ENCODE results near the gene BABAM2. TPM values are rescaled to one million over a fixed set of nuclear protein-coding genes. Genes with fewer than 3 reads are reported as not detected.

The BABAM2 gene
- total RNA-seq, 1 experiment from 2014 or later, result 46.1 TPM

- Histone ChIP-seq H4K20me1 (ENCODE audit: insufficient read depth) (no peaks in the 10 kb centered on the region), H2AFZ (no peak overlapping the region), H3K36me3 (ENCODE audit: low read depth) (no peaks in the 10 kb centered on the region), H3K4me3 (no peak overlapping the region), H3K4me2 (no peak overlapping the region), H3K27ac (no peak overlapping the region), H3K79me2 (ENCODE audit: low read depth) (no peaks in the 10 kb centered on the region), H3K9me2 (ENCODE audit: insufficient read depth) (peaks cover 5% of the 10 kb centered on the region; the same call in 1 of the 2 replicates), H3K9me3 (ENCODE audit: insufficient read depth, low read depth) (no peaks in the 10 kb centered on the region), H3F3A (ENCODE audit: insufficient read depth, low read depth) (0 out of 2 replicates have a peak, but pooled peaks cover 4% of the 10 kb centered on the region), H3K27me3 (ENCODE audit: insufficient read depth, low read depth) (no peaks in the 10 kb centered on the region), H3K4me1 (replicated peaks; ENCODE audit: insufficient read depth) (peaks cover 6% of the 10 kb centered on the region; the same call in 1 of the 2 replicates)
- no peak for DNase-seq
- ChIA-PET CTCF (no interaction called here), POLR2A (ENCODE audit: unreplicated experiment) (interaction anchor here (0.5 to 0.6 kb wide), 2 partner anchors 80 to 814 kb away, joined by 4 read pairs; no protein-coding TSS in a partner anchor)
- BruUV-seq (replicated peaks), result no TSS peak
- TF ChIP-seq CTCF (conservative IDR thresholded peaks at IDR 0.05) (no peak), EZH2 (IDR thresholded peaks at IDR 0.05; ENCODE audit: low read depth) (no peak)
- intact Hi-C loops (cut with micrococcal nuclease; ENCODE audit: unreplicated experiment), result no loop called here
Observed at GRCh38 chr2:28168376-28168775, 277.8 kb downstream of the BABAM2 start.

GRCh38 chr2:28169492-28169891 lies 279.0 kb downstream of the BABAM2 start:
- DNase-seq, result no peak
- Histone ChIP-seq H3K4me1 (replicated peaks; ENCODE audit: insufficient read depth) (peaks cover 6% of the 10 kb centered on the region; the same call in 1 of the 2 replicates), H3K27ac (no peak overlapping the region), H3K9me3 (ENCODE audit: insufficient read depth, low read depth) (no peaks in the 10 kb centered on the region), H4K20me1 (ENCODE audit: insufficient read depth) (no peaks in the 10 kb centered on the region), H3F3A (ENCODE audit: insufficient read depth, low read depth) (0 out of 2 replicates have a peak, but pooled peaks cover 4% of the 10 kb centered on the region), H3K4me3 (no peak overlapping the region), H3K79me2 (ENCODE audit: low read depth) (no peaks in the 10 kb centered on the region), H3K27me3 (ENCODE audit: insufficient read depth, low read depth) (no peaks in the 10 kb centered on the region), H3K4me2 (no peak overlapping the region), H3K36me3 (ENCODE audit: low read depth) (no peaks in the 10 kb centered on the region), H3K9me2 (ENCODE audit: insufficient read depth) (peaks cover 5% of the 10 kb centered on the region; the same call in 1 of the 2 replicates), H2AFZ (no peak overlapping the region)
- ChIA-PET CTCF (no interaction called here), POLR2A (ENCODE audit: unreplicated experiment) (interaction anchor here (0.6 to 0.7 kb wide), 2 partner anchors 417 to 515 kb away, joined by 4 to 6 read pairs; no protein-coding TSS in a partner anchor)
- no peak for TF ChIP-seq CTCF (conservative IDR thresholded peaks at IDR 0.05)
- no peak for TF ChIP-seq EZH2 (IDR thresholded peaks at IDR 0.05; ENCODE audit: low read depth)
- no TSS peak for BruUV-seq (replicated peaks)
- intact Hi-C loops (cut with micrococcal nuclease; ENCODE audit: unreplicated experiment), result no loop called here

DNA sequence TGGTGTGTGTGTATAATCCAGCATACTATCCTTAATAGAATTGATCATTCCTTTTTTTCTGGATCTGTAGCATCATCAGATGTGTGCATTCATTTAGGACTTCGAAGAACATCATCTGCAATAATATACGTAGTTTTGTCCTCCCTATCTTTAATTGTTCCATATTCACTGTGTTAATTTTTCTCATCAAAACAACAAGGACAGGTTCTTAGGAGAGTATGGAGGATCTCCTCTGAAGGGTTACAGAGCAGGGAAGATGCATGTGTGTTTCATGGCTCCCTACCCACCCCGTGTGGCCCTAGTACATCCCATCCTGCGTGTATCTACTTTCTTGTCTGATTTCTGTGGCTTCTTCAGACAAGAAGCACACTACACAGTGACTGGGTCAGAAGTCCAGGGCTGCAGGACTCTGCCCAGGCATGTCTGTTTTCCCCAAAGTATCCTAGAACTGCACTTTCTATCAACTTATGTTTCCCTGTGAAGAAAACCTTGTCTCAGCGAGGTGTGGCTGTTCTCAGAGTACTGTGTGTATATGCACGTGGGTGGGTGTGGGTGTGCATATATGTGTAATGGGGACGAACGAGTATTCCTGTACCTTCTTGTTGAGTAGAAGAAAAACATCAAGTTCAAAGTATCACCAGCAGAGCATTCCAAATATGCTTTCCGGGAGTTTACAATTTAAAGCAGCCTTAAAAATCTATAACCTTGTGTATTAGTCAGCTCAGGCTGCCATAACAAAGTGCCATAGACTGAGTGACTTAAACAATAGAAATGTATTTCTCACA lies 281.8 kb downstream of the BABAM2 start:
- TF ChIP-seq CTCF (conservative IDR thresholded peaks at IDR 0.05) (no peak), EZH2 (IDR thresholded peaks at IDR 0.05; ENCODE audit: low read depth) (no peak)
- H3K36me3 ChIP-seq (ENCODE audit: low read depth), result no peaks in the 10 kb centered on the region
- ChIA-PET CTCF (no interaction called here), POLR2A (ENCODE audit: unreplicated experiment) (no interaction called here)
- no TSS peak for BruUV-seq (replicated peaks)
- no peak overlapping the region for H3K27ac ChIP-seq
- no peaks in the 10 kb centered on the region for H3K27me3 ChIP-seq (ENCODE audit: insufficient read depth, low read depth)
- H3K9me3 ChIP-seq (ENCODE audit: insufficient read depth, low read depth), result peaks cover 9% of the 10 kb centered on the region
- DNase-seq, result no peak
- H3K79me2 ChIP-seq (ENCODE audit: low read depth), result no peaks in the 10 kb centered on the region
- H3K4me1 ChIP-seq (replicated peaks; ENCODE audit: insufficient read depth), result no peaks in the 10 kb centered on the region
- H3F3A ChIP-seq (ENCODE audit: insufficient read depth, low read depth), result no peaks in the 10 kb centered on the region
- H4K20me1 ChIP-seq (ENCODE audit: insufficient read depth), result no peaks in the 10 kb centered on the region
- H2AFZ ChIP-seq, result no peak overlapping the region
- H3K4me2 ChIP-seq, result no peak overlapping the region
- intact Hi-C loops (cut with micrococcal nuclease; ENCODE audit: unreplicated experiment), result no loop called here
- 0 out of 2 replicates have a peak, but pooled peaks cover 5% of the 10 kb centered on the region for H3K9me2 ChIP-seq (ENCODE audit: insufficient read depth)
- no peak overlapping the region for H3K4me3 ChIP-seq
